Activated gamma-delta T cell treated with Interleukin-2 at 50 U/mL for 16 hours (primary cell): ENCODE measurements around the gene OSTN.
"Not testable (repeated sequence)": the region's sequence is repeated elsewhere in the genome, so short reads cannot be mapped to it uniquely, and the experiment has no call there.

Source experiments
- DNase-seq: peaks from one replicate; pipeline ENCODE4 v3.0.0-alpha.2; 2020

OSTN gene

GRCh38 chr3:191268737-191269136 is 69.7 kb downstream of the OSTN start:
- DNase-seq: no peak

- no peak for DNase-seq
These were observed 70.4 kb downstream of the OSTN start for GRCh38 chr3:191269289-191270085.

GRCh38 chr3:191275244-191275643 is 76.2 kb downstream of the OSTN start:
- DNase-seq: not testable (repeated sequence)

- no peak for DNase-seq
These were observed 76.7 kb downstream of the OSTN start for GRCh38 chr3:191275751-191276150.

- DNase-seq: no peak
These were observed 81.1 kb downstream of the OSTN start for GRCh38 chr3:191280111-191280510.

- DNase-seq: no peak
These were observed 81.8 kb downstream of the OSTN start for GRCh38 chr3:191280882-191281281.

- no peak for DNase-seq
These were observed 83.5 kb downstream of the OSTN start for GRCh38 chr3:191282251-191283185.

GRCh38 chr3:191283400-191283799 is 84.4 kb downstream of the OSTN start:
- no peak for DNase-seq

GRCh38 chr3:191290311-191291025 is 91.4 kb downstream of the OSTN start:
- DNase-seq: no peak

- no peak for DNase-seq
These were observed 93.4 kb downstream of the OSTN start for GRCh38 chr3:191292243-191293015.

GRCh38 chr3:191294291-191294690 is 95.2 kb downstream of the OSTN start:
- no peak for DNase-seq

- no peak for DNase-seq
These were observed 97.0 kb downstream of the OSTN start for GRCh38 chr3:191296041-191296541.

GRCh38 chr3:191298846-191299245 is 99.8 kb downstream of the OSTN start:
- DNase-seq: no peak

- no peak for DNase-seq
These were observed 101.4 kb downstream of the OSTN start for GRCh38 chr3:191300422-191300821.

- no peak for DNase-seq
These were observed 102.0 kb downstream of the OSTN start for GRCh38 chr3:191301017-191301416.

GRCh38 chr3:191301782-191302411 is 102.9 kb downstream of the OSTN start:
- no peak for DNase-seq

GRCh38 chr3:191302451-191302850 is 103.4 kb downstream of the OSTN start:
- DNase-seq: no peak

- no peak for DNase-seq
These were observed 104.6 kb downstream of the OSTN start for GRCh38 chr3:191303596-191303995.

GRCh38 chr3:191306428-191306827 is 107.4 kb downstream of the OSTN start:
- DNase-seq: no peak

- no peak for DNase-seq
These were observed 108.3 kb downstream of the OSTN start for GRCh38 chr3:191307341-191307740.

- no peak for DNase-seq
These were observed 114.3 kb downstream of the OSTN start for GRCh38 chr3:191313296-191313695.
